HepG2 (cell line): Measurements from ENCODE around the gene ZNF628. TPM values are rescaled to one million over a fixed set of nuclear protein-coding genes. Genes with fewer than 3 reads are reported as not detected.

ENCODE experiments used
- FLYWCH1 ChIP-seq: sonication (generic); formaldehyde crosslinking; IDR thresholded peaks from 2 replicates; pipeline ENCODE4 v1.8.1; 2023; ENCODE audit warnings: mild to moderate bottlenecking, missing genetic modification reagents
- MAFG ChIP-seq: sonication (generic); formaldehyde crosslinking; IDR thresholded peaks from 2 replicates; pipeline ENCODE4 v1.5.1; 2020; ENCODE audit warnings: mild to moderate bottlenecking, missing genetic modification reagents
- NFKBIZ ChIP-seq: IDR thresholded peaks from 2 replicates; pipeline ENCODE4 v1.6.1; 2018; ENCODE audit warnings: missing genetic modification reagents, missing compliant biosample characterization
- SPEN ChIP-seq: sonication (generic); formaldehyde crosslinking; IDR thresholded peaks from 2 replicates; pipeline ENCODE4 v1.5.1; 2020; ENCODE audit warnings: low read depth, mild to moderate bottlenecking, missing genetic modification reagents
- SSRP1 ChIP-seq: IDR thresholded peaks from 2 replicates; pipeline ENCODE4 v1.6.1; 2016; ENCODE audit warnings: control low read depth
- SUZ12 ChIP-seq: fragments of 150-350 bp; IDR thresholded peaks from 2 replicates; pipeline ENCODE4 v1.6.1; 2014; ENCODE audit warnings: low read depth, low read length
- ZFAT ChIP-seq: sonication (generic); formaldehyde crosslinking; conservative IDR thresholded peaks from 2 replicates; pipeline ENCODE4 v1.8.1; 2023; ENCODE audit warnings: missing genetic modification reagents, inconsistent platforms
- ZNF329 ChIP-seq: sonication (generic); formaldehyde crosslinking; IDR thresholded peaks from 2 replicates; pipeline ENCODE4 v1.9.0; 2021; ENCODE audit warnings: low read depth, mild to moderate bottlenecking, missing genetic modification reagents
- ZNF484 ChIP-seq: sonication (generic); formaldehyde crosslinking; IDR thresholded peaks from 2 replicates; pipeline ENCODE4 v1.5.1; 2020; ENCODE audit warnings: mild to moderate bottlenecking, low read depth, missing genetic modification reagents, borderline replicate concordance
- ZNF574 ChIP-seq: sonication (generic); formaldehyde crosslinking; IDR thresholded peaks from 2 replicates; pipeline ENCODE4 v1.4.0; 2020; ENCODE audit warnings: missing genetic modification reagents
- ZNF800 ChIP-seq: sonication (generic); formaldehyde crosslinking; IDR thresholded peaks from 2 replicates; pipeline ENCODE4 v1.4.0; 2020; ENCODE audit warnings: missing genetic modification reagents
- polyA plus RNA-seq, 8 experiments: library from polyadenylated mRNA; depleted of rRNA in 3 of 8; stranded (reverse) in 7 of 8; unstranded in 1 of 8; fragments of >200 nt; fragmentation: Illumina TruSeq in 4 of 8; extraction: Trizol in 4 of 8; gene quantifications; 2 replicates each; pipeline versions ENCODE4 v1.2.1 to v1.2.3, GENCODE V29; 2011 to 2016; ENCODE audit warnings: low read depth in 4 of 8, missing spikeins in 1 of 8, mixed read lengths in 1 of 8; ENCODE audit not compliant: insufficient read depth in 1 of 8
- total RNA-seq, 5 experiments: library from RNA; depleted of rRNA; stranded (reverse); fragments of >200 nt; fragmentation: Illumina TruSeq; extraction: Trizol; gene quantifications; 2 replicates each; pipeline ENCODE4 v1.2.3, GENCODE V29; 2016; ENCODE audit warnings: low read depth in 1 of 5

The ZNF628 gene
- total and polyA plus RNA-seq, 2 of the 13 experiments (the other 11 are each of a cell fraction or from before 2014, with no cell fraction given) = 0.54 to 1.2 TPM

GRCh38 chr19:55479045-55479444 lies 2.6 kb downstream of the ZNF628 start (continued):
- TF ChIP-seq ZNF574 (CRISPR knock-in tag) (no peak), ZFAT (CRISPR knock-in tag) (no peak), SSRP1 (CRISPR knock-in tag) (no peak), FLYWCH1 (CRISPR knock-in tag) (no peak), MAFG (CRISPR knock-in tag) (no peak), ZNF329 (CRISPR knock-in tag) (no peak), SUZ12 (no peak), ZNF484 (no peak), NFKBIZ (CRISPR knock-in tag) (no peak), SPEN (no peak), ZNF800 (CRISPR knock-in tag) (no peak)
- TF ChIP-seq, all 625 proteins: peak for 0
